22Rv1 (cell line): ENCODE measurements around the gene GSTO1.
"Not testable (repeated sequence)": the region's sequence is repeated elsewhere in the genome, so short reads cannot be mapped to it uniquely, and the experiment has no call there.

ENCODE experiments used
- ZFX ChIP-seq: fragments of 450-650 bp; IDR thresholded peaks from 2 replicates; pipeline ENCODE4 v1.6.1; 2017; ENCODE audit warnings: antibody characterized with exemption, borderline replicate concordance
- TF ChIP-seq, protein P1 (sequence below): fragments of 450-650 bp; IDR thresholded peaks from 2 replicates; pipeline ENCODE4 v1.5.1; 2017; ENCODE audit warnings: mild to moderate bottlenecking

DNA sequence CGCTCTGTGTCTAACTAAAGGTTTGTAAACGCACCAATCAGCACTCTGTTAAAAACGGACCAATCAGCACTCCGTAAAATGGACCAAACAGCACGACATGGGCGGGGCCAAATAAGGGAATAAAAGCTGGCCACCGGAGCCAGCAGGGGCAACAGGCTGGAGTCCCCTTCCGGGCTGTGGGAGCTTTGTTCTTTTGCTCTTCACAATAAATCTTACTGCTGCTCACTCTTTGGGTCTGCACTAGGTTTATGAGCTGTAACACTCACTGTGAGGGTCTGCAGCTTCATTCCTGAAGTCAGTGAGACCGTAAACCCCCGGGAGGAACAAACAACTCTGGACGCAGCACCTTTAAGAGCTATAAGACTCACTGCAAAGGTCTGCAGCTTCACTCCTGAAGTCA is 5.8 kb upstream of the GSTO1 start:
- TF ChIP-seq, protein P1, sequence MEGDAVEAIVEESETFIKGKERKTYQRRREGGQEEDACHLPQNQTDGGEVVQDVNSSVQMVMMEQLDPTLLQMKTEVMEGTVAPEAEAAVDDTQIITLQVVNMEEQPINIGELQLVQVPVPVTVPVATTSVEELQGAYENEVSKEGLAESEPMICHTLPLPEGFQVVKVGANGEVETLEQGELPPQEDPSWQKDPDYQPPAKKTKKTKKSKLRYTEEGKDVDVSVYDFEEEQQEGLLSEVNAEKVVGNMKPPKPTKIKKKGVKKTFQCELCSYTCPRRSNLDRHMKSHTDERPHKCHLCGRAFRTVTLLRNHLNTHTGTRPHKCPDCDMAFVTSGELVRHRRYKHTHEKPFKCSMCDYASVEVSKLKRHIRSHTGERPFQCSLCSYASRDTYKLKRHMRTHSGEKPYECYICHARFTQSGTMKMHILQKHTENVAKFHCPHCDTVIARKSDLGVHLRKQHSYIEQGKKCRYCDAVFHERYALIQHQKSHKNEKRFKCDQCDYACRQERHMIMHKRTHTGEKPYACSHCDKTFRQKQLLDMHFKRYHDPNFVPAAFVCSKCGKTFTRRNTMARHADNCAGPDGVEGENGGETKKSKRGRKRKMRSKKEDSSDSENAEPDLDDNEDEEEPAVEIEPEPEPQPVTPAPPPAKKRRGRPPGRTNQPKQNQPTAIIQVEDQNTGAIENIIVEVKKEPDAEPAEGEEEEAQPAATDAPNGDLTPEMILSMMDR, result not testable (repeated sequence)
- TF ChIP-seq ZFX, result not testable (repeated sequence)
